Suprapubic skin (tissue), 4 donors: Measurements from ENCODE around the gene E2F3.

ENCODE experiments used
- CTCF ChIP-seq, 2 donors: fragments of 200-600 bp in 1 of 2; fragments of 450-650 bp in 1 of 2; sonication (generic) in 1 of 2; IDR thresholded peaks; one replicate each; pipeline ENCODE4 v1.5.1; 2016 to 2019; ENCODE audit warnings: antibody characterized with exemption in 2 of 2, mild to moderate bottlenecking in 1 of 2, moderate library complexity in 1 of 2
- POLR2A ChIP-seq, 2 donors: fragments of 450-650 bp; IDR thresholded peaks; one replicate each; pipeline ENCODE4 v1.6.1; 2017; ENCODE audit warnings: antibody characterized with exemption in 2 of 2, mild to moderate bottlenecking in 2 of 2, moderate library complexity in 2 of 2
- POLR2AphosphoS5 ChIP-seq, 3 donors: sonication (generic); formaldehyde crosslinking; IDR thresholded peaks; one replicate each; pipeline ENCODE4 v1.6.1; 2017; ENCODE audit warnings: antibody characterized with exemption in 3 of 3

GRCh38 chr6:20402342-20403069 lies 827 bp downstream of the E2F3 start:
- no peak for TF ChIP-seq POLR2AphosphoS5 (IDR thresholded peaks at IDR 0.05)
- no peak for TF ChIP-seq CTCF (IDR thresholded peaks at IDR 0.05)
- TF ChIP-seq POLR2A (IDR thresholded peaks at IDR 0.05): no peak
